Right kidney (tissue), 1 donor: Measurements from ENCODE around the gene ST6GALNAC1.
"Not testable (repeated sequence)": the region's sequence is repeated elsewhere in the genome, so short reads cannot be mapped to it uniquely, and the experiment has no call there.

Experiments
- DNase-seq: peaks from one replicate; pipeline ENCODE4 v3.0.0-alpha.2; 2016

Gene ST6GALNAC1

DNA sequence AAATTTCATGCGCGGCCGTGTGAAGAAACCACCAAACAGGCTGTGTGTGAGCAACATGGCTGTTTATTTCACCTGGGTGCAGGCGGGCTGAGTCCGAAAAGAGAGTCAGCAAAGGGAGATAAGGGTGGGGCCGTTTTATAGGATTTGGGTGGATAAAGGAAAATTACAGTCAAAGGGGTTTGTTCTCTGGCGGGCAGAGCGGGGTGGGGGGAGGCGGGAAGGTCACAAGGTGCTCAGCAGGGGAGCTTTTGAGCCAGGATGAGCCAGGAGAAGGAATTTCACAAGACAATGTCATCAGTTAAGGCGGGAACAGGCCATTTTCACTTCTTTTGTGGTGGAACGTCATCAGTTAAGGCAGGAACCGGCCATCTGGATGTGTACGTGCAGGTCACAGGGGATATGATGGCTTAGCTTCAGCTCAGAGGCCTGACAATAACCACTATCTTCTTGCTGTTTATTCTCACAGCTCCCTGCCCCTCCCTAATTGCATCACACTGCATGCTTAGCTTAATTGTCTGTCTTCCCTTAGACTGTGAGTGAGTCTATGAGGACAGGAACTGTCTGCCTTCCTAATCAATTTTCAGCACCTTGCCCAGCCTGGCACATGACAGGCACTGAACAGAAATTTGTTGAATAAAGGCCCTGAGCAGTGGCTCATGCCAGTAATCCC is 32.3 kb downstream of the ST6GALNAC1 start:
- DNase-seq = not testable (repeated sequence)

DNA sequence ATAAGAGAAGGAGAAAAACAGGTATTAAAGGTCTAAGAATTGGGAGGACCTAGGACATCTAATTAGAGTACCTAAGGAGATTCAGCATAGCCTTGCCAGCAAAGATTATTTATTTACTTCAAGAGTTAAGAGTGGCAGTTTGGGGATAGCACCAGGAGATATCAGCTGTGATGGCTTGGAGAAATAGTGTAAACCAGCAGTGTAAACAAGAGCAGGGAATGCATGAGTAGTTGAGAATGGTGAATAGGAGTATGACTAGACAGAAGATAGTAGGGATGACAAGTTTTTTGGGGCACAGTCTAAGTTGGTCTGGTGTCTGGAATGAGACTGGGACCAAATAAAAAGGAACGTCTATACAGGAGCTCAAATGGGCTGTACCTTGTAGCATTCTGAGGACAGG is 36.9 kb downstream of the ST6GALNAC1 start:
- not testable (repeated sequence) for DNase-seq

DNA sequence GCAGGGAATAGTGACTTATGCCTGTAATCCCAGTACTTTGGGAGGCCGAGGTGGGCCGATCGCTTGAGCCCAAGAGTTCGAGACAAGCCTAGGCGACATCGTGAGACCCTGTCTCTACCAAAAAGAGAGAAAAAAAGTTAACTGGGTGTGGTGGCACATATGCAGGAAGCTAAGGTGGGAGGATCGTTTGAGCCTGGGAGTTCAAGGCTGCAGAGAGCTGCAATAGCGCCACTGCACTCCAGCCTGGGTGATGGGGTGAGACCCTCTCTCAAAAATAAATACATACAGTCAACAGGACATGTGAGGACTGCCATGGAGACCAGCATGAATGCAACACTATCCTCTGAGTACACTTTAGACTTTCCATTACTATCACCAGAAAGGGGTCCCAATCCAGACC is 42.5 kb downstream of the ST6GALNAC1 start:
- no peak for DNase-seq

DNA sequence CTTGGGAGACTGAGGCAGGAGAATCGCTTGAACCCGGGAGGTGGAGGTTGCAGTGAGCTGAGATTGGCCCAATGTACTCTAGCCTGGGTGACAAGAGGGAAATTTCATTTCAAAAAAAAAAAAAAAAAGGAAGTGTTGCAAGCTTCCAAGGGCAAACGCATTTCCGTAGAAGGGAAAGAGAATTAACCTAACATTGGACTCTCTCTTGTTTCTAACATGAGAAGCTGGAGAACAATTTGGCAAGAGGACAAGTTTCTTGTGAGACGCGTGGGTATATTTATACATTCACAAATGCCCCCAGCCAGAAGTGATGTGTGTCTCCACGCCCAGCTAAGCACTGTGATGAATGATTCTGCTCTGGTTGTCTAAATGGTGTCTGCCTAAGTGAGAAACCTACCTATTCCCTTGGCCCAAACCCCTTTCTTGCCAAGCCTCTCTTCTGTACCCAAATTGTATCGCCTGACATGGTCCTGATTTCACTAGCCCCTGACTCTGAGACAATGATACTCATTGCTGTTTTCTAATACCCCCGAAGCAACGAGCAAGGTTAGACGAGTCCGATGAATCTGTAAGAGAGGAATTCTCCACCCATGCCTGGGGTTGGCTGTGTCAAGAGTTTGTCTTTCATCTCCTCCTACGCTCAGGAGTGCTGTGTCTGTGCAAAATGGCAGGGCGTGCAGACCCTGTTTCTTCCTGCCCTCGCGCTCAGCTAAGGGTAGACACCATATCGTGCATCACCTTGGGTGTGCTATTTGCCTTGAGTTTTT is 43.7 kb downstream of the ST6GALNAC1 start:
- no peak for DNase-seq

DNA sequence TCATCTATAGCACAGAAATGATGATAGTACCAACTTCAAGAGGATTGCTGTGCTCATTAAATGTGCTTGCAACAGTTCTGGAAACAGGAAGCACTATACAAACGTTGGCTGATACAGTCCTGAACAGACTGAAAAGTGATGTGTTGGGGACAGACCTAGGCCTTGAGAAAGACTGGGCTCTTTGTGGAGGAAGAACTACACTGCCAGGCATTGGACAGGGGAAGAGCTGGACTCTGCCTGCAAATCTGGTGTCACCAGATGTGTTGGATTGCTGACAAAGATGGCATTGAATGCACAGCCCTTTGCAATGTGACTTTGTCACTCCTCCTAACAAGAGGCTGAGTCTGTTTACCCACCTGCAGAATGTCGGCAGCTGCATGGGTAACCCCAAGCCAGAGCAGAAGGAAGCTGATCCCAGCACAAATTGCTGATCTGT is 45.5 kb downstream of the ST6GALNAC1 start:
- no peak for DNase-seq

DNA sequence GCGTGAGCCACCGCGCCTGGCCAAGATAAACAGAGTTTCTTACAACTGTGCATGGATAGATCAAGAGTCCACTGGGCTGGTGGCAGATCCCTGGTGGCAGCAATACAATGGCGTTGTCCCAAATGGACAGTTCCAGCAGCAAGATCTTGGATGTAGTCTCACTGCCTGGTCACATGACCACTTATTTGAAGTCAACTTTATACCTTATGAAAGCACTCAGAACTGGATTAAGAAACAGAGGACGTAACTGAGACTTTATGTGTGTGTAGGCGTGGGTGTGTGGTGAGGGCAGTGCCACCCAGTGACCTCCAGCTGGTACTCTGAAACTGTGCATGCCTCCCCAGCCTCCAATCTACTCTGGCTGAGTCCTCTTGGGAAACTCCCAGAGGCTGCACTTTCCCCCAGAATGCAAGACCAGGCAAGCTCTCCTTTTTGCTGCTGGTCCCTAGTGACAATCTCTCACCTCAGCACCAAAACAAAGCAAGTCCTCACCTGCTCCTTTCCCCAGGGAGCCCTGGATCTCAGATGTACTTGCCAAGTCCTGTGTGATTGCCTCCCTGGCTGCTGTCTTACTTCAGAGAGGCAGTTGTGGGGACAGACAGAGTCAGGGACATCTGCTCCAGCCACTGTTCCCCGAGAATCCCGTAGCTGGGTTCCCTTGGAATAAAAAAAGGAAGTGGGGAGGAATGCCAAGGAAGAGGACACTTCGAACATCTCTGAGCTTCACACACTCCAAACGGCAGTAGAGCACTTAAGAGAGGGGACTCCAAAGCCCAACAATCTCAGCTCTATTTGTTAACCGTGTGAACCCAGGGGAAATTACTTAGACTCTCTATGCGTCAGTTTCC is 46.2 kb downstream of the ST6GALNAC1 start:
- DNase-seq = no peak

DNA sequence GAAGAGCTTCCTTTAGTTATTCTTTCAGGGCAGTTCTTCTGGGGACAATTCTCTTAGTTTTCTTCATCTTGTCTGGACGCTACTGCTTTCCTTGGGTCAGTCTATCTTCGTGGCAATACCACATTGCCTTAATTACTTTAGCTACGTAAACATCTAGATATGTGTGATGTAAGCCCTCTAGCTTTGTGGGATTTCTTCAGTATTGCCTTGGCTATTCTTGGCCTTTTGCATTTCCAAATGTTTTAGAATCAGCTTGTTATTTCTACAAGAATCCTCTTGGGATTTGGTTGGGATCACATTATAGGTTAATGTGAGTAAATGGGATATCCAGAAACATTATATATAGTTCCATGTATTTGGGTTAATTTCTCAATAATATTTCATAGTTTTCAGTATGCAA is 48.9 kb downstream of the ST6GALNAC1 start:
- DNase-seq = no peak

DNA sequence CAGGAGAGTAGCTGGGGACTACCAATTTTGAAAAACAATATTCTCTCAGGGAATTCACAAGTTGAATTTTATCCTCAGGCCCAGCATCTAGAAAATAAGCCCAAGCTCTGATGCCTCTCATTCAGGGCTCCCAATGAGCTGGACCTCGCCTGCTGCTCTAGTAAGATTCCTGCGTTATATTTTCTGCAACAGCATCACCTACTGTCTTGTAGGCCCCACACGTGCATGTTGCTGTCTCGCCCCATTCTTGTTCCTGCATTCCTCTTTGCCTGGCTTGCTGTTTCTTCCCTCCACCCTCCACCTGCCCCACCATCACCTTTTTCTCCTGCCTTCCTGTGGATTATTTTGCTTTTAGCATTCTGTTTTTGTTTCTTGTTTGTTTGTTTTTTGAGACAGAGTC is 49.6 kb downstream of the ST6GALNAC1 start:
- DNase-seq = no peak

DNA sequence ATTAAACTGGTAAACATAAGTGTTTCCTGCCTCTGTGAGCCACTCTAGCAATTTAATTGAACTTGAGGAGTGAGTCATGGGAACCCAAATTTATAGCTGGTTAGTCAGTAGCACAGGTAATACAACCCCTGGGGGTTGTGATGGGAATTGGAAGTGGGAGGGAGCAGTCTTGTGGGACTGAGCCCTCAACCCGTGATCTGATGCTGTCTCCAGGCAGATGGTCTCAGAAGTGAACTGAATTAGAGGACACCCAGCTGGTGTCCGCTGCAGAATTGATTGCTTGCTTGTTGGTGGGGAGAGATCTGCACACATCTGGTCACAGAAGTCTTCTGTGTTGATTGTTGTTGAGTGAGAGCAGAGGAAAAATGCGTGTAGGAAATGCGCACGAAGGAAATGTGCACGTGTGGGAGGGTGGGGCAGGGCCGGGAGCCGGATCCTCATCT is 50.2 kb downstream of the ST6GALNAC1 start:
- DNase-seq = no peak

DNA sequence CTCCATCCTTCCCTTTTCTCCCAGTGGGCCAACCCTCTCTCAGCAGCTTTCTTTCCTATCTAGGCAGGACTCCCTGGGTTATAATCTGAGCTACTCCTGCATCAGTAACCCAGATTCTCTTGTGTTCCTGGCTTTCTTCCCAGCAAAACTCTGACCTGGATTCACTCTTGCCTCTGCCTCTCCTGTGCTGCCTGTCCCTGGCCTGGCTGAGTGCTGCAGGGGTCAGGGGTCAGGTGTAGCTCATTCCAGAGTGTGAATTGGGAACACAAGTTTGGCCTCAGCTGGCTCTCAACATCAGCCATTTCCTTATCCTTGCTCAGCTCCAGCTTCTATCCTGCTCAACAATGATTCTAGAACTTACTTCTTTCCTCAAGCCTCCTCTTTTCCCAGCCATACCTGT is 55.4 kb downstream of the ST6GALNAC1 start:
- no peak for DNase-seq

DNA sequence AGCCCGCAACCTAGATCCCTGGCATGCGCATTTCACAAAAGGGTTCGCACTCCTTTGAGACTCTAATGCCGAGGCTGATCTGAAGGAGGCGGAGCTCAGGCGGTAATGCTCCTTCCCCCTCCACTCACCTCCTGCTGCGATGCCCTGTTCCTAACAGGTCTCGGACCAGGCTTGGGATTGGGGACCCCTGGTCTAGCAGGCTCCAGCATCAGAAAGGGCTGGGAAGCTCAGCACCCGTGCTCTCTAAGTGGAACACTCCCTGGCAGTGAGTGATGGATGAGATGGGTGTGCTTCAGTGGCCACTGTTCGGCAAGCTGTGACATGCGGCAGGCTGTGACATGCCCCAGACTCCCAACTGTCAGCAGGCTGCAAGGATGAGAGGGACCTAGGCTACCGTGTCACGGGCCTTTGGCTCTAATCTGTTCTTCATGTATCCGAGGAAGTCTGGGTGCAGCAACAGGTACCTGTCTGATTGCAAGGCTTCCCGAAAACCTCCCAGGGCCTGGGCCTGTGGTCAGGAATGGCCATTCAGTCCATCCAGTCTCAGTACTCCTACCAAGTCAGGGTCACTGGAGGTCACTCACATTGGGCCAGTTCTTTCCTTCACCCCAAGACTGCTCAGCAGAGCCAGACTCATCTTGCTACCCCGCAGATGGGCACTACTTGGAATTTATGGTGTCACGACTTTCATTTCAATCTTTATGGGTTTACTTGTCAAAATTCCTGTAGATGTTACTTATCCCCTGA is 56.6 kb downstream of the ST6GALNAC1 start:
- no peak for DNase-seq

DNA sequence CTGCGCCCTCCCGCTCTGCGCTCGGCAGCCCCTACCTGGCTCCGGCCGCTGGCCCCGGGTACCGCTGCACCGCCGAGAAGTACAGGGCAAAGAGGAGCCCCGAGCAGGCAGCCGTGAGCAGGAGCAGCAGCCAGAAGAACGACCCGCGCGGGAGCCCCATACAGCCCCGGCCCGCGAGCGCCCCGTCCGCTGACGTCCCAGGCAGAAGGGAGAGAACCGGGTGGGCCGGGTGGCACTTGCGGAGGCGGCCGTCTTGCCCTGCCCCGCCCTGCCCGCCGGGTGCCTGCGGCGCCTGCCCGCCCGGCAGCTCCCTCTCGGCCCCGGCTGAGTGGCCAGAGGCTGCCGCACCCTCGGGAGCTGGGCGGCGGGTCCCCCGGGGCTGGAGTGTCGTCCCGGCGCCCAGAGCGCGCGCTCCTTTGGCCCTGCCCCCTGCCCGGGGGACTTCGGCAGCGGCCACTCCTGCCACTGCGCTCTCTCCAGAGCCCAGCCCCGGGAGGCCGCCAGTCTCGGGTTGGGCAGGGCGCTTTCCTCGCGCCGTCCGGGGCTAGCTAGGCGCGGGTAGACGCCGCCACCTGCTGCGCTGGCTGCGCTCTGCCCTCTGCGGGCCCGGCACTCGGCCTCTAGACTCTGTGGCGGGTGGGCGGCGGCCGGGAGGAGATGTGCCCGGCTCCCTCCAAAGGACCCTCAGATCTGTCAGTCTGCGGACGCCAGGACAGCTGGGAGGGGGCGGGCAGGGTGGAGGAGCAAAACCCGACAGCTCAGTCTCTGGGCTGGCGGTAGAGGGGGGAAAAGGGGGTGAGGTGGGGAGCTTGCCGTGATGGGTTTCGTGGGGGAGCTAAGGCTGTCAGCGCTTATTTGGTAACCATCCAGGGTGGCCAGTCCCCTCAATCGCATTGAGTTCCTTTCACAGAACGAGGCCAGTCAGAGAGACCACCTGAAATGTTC is 57.6 kb downstream of the ST6GALNAC1 start, which contains the start of gene ST6GALNAC2:
Gene ST6GALNAC2, minus strand, starts transcription at position 212 of the 945 bp plus-strand sequence. Its CDS starts 52 bp downstream, at position 160.
- peak; percentile 80 for DNase-seq

DNA sequence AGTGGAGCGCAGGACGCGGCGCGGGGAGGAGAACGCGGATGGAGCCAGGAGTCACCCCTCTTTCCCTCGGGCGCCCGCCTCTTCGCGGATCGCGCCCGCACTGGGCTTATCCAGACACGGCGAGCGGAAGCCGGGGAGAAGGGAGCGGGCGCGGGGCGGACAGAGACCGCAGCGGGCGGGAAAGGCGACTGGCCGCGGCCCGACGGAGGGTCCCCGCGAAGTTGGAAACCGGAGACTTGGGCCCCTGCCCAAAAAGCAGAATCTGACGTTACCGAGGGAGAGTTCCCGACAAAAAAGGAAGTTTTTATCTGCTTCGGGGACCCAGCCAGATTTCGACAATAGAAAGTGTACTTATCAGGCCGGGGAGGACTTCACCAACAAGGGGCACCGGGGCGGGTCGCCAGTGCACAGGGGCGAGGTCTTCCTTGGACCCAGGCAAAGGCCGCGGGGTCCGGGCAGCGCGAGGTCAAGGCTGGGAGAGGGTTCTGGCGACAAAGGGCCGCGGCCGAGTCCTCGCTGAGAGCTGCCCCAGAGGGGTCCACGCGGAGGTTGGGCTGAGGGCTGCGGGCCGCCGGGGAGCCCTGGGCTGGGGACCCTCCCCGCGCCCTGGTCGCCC is 58.4 kb downstream of the ST6GALNAC1 start:
- DNase-seq = peak; percentile 77

DNA sequence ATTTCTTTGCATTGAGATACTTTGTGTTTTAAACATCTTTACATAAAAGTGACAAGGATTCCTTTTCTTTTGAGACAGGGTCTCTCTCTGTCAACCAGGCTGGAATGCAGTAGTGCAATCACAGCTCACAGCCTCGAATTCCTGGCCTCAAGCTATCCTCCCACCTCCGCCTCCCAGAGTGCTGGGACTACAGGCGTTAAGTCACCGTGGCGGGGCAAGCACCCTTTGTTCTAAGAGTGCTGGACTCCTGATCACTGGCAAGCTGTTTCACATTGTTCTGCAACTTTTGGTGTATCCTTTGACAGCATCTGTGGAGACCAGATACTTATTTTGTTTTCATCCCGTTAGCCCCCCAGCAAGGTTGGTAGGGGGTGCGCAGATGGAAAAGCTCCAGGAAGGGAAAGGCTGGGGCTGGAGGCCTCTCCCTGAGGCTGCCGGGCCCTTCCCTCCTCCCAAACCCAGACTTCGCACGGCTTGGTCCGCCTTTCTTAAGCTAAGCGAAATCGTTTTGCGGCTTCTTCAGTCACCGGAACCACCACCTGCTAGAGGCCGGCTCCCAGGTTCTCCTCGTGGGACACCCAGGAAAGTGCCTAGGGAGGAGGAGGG is 59.0 kb downstream of the ST6GALNAC1 start:
- no peak for DNase-seq

DNA sequence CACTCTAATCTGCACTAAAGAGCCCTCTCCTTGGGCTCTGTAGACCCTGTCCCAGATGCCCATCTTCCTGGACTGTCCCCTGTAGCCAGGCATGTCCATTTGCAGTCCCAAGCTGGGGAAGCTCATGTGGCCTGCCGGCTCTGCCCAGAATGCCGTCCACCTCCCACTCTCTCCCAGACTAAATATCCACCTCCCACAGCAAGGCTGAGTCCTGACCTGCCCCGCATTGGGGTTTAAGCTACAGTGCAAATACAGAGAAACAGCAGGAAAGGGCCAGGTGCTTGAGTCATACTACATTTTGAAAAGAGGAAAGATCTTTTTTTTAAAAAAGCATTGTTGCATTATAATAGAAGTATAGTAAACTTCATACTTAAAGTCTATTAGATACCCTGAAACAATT is 60.9 kb downstream of the ST6GALNAC1 start:
- DNase-seq = no peak

DNA sequence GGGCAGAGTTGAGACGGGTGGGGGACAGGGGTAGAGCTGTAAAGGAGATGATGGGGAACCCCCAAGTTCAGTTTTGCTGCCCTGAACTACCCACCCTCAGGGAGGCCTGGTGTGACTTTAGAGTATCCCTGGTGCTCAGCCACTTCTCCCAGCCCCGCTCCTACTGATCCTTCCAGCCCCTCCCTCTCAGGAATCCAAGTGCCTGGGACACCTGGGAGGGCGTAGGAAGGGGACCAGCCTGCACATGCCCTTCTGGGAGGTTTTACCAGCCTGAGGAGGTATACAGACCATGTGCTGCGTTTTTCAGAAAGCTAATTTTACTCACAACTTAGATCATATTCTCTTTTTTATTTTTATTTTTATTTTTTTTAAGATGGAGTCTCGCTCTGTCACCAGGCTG is 62.0 kb downstream of the ST6GALNAC1 start:
- no peak for DNase-seq

DNA sequence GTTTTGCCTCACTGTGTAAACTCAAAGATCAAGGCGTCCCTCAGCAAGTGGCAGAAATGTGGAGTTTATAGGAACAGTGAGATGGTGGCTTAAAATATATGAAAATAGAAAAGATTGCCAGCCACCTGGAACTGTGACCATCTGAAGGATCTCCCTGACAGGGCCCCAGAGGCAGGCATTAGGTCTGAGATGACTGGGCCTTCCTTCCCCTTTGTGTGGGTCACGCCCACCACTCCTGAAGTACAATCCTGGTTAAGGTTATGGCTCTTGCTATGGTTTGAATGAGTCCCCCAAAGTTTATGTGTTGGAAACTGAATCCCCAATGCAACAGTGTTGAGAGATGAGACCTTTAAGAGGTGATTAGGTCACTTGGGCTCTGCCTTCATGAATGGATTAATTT is 64.3 kb downstream of the ST6GALNAC1 start:
- DNase-seq = no peak

DNA sequence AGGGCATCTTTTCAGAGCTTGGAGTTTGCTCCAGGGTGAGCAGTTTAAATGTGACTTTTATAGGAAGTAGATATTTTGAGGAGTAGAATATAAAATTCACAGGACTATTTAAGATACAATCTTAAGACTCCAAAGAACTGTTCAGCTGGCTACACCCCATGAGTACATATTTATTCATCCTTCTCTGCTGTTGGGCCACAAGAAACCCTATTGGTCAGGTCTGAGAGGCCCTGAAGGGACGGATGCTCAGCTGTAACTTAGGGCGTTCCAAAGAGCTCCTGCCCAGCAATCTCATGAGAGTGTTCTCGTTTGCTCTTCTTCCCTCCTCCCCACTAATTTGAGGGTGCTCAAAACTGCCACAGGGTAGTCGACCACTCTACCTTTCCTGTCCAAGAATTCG is 65.2 kb downstream of the ST6GALNAC1 start:
- DNase-seq = no peak

DNA sequence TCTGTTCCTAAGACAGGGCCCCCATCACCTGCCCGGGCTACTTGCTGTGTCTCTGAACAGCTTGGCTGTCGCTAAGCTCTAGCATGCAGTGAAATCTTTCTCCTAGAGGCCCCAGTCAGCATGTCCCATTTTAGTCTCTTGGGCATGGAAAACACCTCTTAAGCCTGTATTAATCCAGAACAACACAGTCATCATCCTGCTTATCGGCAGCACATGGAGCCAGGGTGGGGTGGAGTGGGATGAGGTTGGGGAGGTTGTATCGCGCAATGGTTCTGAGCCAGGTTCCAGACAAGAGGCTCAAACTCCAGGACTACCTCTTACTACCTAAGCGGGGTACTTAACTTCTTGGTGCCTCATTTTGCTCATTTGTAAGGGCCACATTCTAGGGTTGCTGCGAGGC is 65.7 kb downstream of the ST6GALNAC1 start:
- no peak for DNase-seq

DNA sequence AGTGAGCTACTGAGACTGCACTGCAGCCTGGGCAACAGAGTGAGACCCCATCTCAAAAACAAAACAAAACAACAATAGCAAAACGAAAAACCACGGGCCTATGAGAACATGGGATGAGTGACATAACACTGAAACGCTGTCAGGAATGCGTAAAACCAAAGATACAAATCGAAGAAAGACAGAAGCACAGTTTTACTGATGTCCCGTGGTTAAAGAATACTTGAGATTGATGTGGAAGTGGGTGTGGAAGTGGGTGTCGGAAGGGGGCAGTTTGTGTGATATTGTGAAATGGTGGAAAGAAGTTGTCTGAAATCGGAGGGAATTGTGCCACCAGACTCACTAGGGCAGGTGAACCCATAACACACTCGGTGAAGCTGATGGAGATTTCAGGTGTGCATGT is 67.4 kb downstream of the ST6GALNAC1 start:
- no peak for DNase-seq
